Activated CD4-positive, alpha-beta T cell treated with anti-CD3 and anti-CD28 coated beads for 1 hour (primary cell): ENCODE measurements around the gene ATF4.
"Not testable (repeated sequence)": the region's sequence is repeated elsewhere in the genome, so short reads cannot be mapped to it uniquely, and the experiment has no call there.

Source experiments
- DNase-seq: peaks from one replicate; pipeline ENCODE4 v3.0.0-alpha.2; 2020

ATF4 gene

DNA sequence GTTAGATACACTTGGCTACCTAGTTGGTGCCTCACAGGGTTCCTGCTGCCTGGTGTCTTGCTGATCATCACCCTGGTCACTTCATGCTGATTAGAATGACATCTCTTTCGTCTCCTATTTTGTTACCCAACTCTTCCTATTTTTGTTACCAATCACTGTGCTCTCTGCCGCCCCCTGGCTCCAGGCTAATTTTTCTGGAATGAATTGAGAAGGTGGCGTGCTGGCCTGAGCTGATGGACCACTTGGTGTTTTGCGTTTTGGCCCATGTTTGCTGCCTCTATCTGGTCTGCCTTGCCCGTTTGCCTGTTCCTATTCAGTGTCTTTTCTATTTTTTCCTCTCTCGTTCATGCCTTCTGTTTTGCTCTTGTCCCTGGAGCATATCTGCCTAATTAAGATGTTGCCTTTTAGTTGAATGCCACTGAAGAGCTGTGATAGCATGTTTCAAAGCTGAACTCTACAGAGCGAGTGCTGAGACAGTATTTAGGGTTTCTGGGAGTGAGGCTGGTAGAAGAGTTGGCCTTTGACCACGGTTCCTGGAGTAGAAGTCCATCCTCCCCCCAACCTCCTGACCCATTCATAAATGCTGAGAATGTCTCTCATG is 5.9 kb upstream of the ATF4 start:
- no peak for DNase-seq

GRCh38 chr22:39515266-39516050 is 4.9 kb upstream of the ATF4 start:
- DNase-seq = no peak

DNA sequence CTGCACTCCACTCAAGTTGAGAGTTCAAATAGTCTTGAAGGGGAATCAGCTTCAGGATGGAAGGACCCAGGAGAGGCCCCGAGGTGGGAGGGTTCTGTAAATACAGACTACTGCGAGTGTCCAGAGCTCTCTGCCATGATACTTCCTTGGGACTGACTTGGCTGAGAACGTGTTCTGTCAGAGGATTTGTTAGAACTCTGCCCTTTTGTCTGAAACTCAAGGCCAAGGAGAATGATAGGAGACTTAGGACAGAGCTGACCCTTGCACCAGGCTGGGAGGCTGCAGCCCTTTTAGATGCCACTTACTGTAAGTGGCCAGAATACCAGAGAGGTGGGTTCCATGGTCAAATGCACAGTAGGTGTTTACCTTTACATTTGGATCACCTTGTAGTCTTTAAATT is 2.9 kb upstream of the ATF4 start:
- DNase-seq = no peak

GRCh38 chr22:39518144-39518786 is 2.1 kb upstream of the ATF4 start:
- no peak for DNase-seq

GRCh38 chr22:39518996-39519680 is 1.2 kb upstream of the ATF4 start:
- DNase-seq = no peak

GRCh38 chr22:39519681-39520225 is 609 bp upstream of the ATF4 start:
- DNase-seq = peak; percentile 95

GRCh38 chr22:39521106-39521885 is 934 bp downstream of the ATF4 start:
- not testable (repeated sequence) for DNase-seq

- DNase-seq = not testable (repeated sequence)
Observed at GRCh38 chr22:39522091-39522490, 1.7 kb downstream of the ATF4 start.

GRCh38 chr22:39522567-39523300 is 2.4 kb downstream of the ATF4 start:
- no peak for DNase-seq

DNA sequence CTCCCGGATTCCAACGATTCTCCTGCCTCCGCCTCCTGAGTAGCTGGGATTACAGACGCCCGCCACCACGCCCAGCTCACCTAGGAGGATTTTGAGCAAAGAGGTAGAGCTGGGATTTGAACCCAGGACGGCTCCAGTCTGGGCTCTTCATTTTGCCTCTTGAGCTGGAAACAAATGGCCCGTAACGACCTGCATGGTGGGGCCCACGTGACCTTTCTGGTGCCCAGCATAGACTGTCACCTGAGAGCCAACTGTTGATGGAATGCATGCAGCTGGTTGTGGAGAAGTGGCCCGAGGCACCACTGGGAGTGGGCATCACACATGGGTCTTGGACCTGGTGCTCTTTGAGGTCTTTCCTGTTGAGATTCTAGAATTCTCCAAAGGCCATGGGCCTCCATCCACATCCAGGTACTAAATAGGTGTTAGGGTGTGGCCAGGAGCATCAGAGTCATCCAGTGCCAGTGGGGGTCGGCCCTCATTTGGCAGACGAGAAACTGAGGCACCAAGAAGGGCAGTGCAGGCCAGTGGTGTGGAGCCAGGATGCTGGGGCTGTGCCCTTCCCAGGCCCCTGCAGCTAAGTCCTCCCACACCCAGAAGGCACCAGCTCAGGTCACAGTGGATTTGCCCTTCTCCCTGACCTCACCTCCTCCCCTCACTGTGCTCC is 3.9 kb downstream of the ATF4 start:
- no peak for DNase-seq

DNA sequence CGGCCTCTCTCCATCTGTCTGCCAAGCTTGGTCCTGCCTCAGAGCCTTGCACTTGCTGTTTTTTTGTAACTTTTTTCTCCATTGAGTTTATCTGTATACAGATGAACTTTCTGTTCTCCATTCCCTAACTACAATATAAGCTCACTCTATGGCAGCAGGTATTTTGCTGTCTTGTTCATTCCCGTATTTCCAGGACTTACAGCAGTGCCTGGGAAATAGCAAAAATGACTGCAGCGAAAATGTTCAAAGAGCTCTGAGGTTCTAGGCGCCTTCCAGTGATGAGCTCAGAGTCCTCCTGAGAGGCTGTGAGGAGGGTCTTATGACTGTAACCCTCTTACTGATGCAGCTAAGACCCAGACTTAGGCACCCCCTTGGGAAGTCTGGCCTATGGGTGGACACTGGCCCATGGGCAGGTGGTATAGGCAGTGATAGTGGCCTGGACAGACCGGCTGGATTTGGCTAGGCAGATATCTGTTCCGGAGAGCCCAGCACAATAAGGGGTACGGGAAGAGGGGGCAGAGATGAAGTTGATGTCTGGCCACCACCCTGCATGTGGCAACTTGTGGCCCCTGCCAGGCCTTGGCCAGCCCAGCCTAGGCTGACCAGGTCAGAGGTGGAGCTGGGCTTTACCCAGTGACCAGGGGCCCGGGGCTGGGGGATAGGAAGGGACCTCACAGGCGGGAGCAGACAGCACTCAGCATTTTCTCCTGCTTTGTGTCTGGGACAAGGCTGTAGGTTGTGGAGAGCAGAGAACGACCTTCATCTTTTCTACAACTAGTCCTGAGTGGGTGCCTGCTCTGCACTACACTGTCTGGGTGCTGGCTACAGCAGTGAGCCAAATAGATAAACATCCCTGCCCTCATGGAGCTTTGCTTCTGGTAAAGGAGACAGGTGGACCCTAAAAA is 4.6 kb downstream of the ATF4 start:
- DNase-seq = no peak

GRCh38 chr22:39525658-39525975 is 5.3 kb downstream of the ATF4 start:
- no peak for DNase-seq

DNA sequence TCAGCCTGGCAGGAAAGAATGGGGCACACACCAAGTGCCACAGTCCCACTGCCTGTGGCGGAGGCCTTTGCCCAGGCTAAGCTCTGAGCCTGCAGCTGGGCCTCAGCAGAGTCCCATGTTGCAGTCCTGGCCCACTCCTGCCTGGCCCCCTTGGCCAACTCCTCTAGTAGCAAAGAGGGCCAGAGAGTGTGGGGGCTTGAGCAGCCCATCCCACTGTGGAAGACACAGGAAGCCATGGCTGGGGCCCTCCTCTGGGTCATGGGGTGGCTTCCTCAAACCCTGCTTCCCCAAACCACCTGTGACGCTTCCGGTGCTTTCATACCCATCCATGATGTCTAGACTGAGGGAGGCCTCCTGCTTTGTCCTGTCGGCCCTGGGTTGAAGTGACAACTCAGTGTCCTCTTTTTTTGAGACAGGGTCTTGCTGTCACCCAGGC is 6.4 kb downstream of the ATF4 start:
- no peak for DNase-seq

- DNase-seq = no peak
Observed at GRCh38 chr22:39527481-39527961, 7.2 kb downstream of the ATF4 start.

GRCh38 chr22:39528080-39528661 is 7.8 kb downstream of the ATF4 start:
- DNase-seq = no peak

DNA sequence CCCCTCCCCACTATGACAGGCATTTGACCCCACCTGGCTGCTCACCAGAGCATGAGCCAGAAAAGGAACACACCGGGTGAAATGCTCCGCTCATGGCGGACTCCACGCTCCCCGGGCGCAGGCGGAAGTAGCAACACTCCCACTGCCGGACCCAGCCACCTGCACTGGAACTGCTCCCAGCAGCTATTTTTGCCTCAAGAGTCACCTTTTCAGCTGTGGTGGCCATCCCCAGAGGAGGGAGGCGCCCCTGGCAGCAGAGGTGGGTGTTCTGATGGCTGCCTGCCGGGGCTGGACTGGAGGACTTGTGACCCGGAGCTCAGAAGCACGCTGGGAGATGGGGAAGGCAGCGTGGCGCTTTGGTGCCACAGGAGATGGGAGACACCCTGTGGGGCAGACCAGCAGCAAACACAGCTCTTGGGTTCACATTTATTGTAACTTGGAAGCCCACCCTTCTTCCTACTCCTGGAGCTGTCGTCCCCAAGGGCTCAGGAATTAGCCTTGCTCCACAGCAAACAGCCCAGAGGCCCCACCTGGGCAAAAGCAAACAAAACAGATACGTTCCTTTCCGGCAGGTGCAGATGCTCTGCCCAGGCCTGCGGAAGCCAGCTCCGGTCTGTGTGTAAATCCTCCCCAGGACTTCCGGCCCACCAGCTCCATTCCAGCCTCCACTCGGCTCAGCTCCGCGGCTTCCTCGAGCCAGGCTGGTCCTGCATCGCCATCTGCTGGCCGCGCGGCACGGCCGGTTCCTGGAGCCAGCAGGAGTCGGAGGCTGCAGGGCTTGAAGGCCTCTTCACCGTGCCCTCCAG is 8.5 kb downstream of the ATF4 start:
- peak; percentile 88 for DNase-seq

GRCh38 chr22:39529487-39529851 is 9.1 kb downstream of the ATF4 start:
- DNase-seq = no peak

DNA sequence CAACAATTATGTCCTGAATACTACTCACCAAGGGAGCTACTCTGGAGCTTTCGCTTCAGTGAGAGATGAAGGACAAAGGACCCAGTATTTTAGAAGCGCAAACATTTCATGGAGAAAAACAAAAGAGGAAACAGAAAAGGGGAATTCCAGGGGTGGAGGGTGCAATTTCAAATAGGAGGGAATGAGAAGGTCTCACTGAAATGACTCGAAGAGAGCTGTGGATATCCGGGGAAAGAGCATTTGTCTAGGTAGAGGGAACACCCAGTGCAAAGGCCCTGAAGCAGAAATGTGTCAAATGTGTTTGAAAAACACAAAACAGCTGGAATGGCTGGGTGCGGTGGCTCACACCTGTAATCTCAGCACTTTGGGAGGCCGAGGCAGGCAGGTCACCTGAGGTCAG is 9.8 kb downstream of the ATF4 start:
- no peak for DNase-seq
